GM19438 (cell line): ENCODE data around the gene BCL11B.
"Not testable (repeated sequence)": the region's sequence is repeated elsewhere in the genome, so short reads cannot be mapped to it uniquely, and the experiment has no call there.

Experiments used
- ATAC-seq: cut with Tn5 transposase; IDR thresholded peaks from one replicate; pipeline ENCODE4 v1.9.1; 2021; ENCODE audit warnings: low read depth; ENCODE audit not compliant: unreplicated experiment

The BCL11B gene

GRCh38 chr14:99186956-99187690, 84.9 kb downstream of the BCL11B start:
- ATAC-seq: no peak

GRCh38 chr14:99186336-99186735, 85.7 kb downstream of the BCL11B start:
- ATAC-seq: not testable (repeated sequence)

GRCh38 chr14:99185436-99186068, 86.4 kb downstream of the BCL11B start:
- no peak for ATAC-seq

GRCh38 chr14:99183716-99184115, 88.3 kb downstream of the BCL11B start:
- no peak for ATAC-seq

DNA sequence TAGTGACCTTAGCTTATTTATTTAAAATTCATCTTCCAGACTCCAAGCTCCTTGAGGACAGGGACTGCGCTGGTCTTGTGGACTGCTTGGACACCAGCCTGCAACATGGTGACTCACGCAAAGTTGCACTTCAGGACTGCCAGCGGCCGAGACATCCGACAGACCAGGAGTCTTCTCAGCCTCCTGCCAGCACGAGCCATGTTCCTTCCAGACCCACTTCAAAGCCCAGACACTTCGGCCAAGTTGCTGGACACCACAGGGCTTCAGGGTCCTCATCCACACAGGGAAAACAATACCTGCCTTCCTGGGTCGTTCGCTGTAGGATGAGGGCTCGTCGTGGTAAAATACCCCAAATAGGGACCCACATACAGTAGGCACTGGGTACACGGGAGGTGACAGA, 88.7 kb downstream of the BCL11B start:
- ATAC-seq: no peak

DNA sequence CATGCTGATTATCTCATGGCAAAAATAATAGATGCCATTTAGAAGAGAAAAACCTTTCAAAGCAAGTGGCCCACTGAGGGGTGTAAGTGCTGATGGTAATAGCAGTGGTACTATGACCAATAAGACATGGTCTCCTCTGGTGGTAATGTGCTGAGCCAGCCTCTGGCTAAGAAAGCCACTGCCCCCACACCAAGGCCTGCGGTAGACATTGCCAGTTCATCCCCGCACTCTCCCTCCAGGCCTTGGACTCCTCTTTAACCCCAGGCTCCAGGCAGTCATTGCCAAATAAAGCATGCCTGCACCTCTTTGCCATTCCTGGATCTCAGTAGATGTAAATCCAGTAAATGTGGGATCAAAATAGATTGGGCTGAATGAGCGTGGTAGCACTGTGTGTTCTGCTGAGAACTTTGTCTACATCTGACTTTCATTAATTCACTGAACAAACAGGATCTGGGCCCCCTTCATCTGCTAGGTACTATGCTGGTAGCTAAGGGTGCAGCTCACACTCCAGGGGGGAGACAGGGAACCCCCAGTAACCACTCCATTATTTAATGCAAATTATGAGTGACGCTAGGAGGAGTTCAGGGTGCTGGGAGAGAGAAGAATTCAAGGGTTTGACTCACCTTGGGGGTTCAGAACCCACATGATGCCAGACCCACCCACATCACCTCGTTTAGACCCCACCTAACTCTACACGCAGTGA, 89.3 kb downstream of the BCL11B start:
- ATAC-seq: no peak

- ATAC-seq: no peak
These were observed 90.0 kb downstream of the BCL11B start for GRCh38 chr14:99181804-99182520.

DNA sequence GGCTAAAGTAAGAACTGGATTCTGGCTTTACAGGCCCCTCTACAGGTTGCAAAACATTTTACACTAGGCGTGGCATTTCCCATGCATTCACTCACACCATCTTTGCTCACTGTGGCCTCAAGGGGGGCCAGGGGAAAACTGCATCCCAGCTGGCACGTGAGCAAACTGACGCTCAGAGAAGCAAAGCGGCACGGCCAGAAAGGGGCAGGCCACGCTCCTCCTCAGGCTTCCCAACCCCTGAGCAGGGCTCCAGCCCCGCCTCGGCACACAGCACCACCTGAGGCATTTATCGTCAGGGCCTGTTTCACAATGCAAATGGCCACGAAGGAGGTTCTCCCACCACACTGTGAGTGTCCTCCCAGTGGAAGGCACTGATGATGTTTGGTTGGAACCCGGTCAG, 90.8 kb downstream of the BCL11B start:
- no peak for ATAC-seq

- ATAC-seq: no peak
These were observed 92.1 kb downstream of the BCL11B start for GRCh38 chr14:99179946-99180345.

DNA sequence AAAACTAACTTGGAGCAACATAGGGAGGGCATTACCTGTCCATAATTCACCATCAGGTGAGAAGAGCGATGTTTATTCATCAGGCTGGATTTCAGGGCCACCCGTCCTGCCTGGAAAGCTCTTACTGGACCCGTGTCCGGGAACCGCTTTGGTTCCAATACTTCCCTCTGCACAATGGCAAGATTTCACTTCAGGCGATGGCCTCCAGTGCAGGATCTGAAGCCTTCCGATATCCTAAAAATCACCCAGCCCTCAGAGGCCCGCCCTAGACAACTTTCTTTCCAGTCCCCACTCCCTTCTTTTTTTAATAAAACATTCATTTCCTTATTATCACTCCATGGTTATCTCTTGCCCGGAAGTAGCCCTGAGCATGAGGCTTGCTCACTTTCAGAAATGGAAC, 92.5 kb downstream of the BCL11B start:
- ATAC-seq: no peak

DNA sequence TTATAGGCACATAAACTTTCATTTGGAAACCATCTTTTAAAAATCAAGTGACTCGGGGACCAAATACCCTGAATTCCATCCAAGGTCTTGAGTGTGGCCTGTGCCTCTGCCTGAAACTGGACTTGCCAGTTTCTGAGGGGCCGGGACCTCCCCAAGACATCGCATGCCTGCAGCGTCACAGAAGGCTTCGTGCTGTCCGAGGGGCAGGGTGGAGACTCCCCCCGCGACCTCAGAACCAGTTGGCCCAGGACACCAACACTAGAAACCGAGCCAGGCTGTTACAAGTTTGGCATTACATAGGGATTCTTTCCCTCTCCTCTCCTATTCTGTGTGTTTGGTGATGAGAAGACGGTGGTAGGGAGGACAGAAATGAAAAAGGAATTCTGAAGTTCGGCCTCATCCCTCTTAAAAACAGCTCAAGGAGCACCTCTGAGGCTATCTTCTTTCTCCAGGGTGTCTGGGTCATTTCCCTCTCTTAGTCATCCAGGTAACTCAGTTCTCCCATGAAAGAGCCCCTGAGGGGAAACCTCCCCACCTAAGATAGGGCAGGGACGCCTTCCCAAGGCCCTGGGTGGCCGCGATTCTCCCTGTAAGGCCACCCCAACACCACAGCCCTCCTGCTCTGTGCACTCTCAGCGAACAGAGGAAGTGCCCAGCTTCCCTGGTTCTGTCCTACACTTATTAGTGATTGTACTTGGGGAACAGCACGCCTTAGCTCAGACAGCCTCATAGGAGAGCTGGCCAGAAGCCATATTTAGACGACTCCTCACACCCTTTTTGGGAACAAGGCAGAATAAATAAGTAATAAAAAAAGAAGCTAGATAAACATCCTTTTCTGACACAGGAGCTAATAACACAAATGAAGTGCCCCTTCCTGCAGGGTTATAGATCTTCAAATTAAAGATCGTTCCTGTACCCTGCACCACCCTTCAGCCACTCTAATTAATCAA, 93.8 kb downstream of the BCL11B start:
- no peak for ATAC-seq

DNA sequence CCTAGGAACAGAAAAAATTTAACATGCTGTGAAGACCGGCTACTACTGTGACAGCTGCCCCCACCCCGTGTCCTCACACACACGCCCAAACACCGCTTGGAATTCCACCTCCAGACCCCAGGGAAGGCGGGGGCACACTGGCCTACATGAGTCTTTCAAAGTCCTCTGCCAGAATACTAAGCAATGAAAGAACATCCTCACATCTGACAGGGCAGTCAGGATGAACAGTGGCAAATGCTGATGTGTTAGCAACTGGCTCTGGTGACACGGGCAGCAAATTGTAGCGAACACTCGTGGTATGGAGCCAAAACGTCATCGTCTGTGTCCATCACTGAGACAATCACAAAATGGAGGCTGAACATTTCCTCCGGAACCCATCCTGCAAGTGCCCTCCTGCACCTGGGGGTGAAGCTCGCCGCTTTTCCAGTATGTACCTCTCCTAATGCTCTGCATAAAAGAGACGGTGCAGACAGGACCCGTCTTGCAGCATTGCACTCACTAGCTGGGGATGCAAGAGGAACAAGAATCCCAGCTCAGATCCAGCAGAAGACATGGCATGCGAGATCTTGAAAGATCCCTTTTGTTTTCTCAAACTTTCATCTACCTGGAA, 94.8 kb downstream of the BCL11B start:
- no peak for ATAC-seq

GRCh38 chr14:99176156-99176945, 95.6 kb downstream of the BCL11B start:
- ATAC-seq: no peak

GRCh38 chr14:99175331-99176155, 96.5 kb downstream of the BCL11B start:
- no peak for ATAC-seq

- ATAC-seq: no peak
These were observed 97.2 kb downstream of the BCL11B start for GRCh38 chr14:99174770-99175319.

- no peak for ATAC-seq
These were observed 97.8 kb downstream of the BCL11B start for GRCh38 chr14:99174081-99174769.

GRCh38 chr14:99173506-99173905, 98.5 kb downstream of the BCL11B start:
- no peak for ATAC-seq
